NCI-H82 treated with DMSO at 0.1 percent for 48 hours (cell line): Measurements from ENCODE around the gene CTNNBIP1.
"Not testable (repeated sequence)": the region's sequence is repeated elsewhere in the genome, so short reads cannot be mapped to it uniquely, and the experiment has no call there.

ENCODE experiments used
- DNase-seq: peaks from one replicate; lab custom pipeline; 2025; ENCODE audit not compliant: unreplicated experiment; lab: John Stamatoyannopoulos, UW

Gene CTNNBIP1

DNA sequence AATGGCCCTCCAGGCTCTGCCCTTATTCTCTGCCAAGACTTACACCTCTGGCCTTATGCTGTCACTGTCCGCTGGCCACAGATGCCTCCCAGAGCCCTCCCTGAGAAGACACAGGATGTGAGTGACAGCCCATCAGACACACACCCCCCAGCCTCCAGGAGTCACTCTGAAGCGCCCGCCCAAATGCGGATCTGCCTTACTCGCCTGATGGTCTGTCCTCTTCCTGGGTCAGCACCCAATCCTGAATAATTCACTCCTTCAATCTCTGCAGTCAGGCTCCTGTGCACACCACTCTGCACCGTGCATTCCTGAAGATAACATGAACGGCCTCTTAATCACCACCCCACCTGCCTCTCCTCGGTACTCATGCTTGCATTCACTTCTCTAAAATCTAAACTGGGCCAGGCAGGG lies 101.0 kb downstream of the CTNNBIP1 start:
- DNase-seq, result no peak

DNA sequence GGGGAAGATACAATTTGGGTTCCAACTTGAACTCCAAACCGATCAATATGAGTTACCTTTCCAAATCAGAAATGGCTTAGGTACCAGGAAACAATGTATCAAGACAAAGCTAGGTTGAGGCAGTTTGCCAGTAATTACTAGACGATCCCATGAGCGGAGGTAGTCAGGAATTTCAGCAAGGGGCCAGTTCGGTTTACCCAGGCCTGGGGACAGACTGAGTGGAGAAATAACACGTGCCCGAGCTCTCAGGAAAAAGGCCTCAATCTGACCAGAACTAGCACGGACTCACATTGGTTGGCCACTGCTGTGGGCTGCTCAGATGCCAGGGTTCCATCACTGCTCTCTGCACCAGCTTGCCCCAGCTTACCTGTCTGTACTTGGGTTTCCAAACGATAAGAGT lies 101.6 kb downstream of the CTNNBIP1 start:
- DNase-seq, result no peak

DNA sequence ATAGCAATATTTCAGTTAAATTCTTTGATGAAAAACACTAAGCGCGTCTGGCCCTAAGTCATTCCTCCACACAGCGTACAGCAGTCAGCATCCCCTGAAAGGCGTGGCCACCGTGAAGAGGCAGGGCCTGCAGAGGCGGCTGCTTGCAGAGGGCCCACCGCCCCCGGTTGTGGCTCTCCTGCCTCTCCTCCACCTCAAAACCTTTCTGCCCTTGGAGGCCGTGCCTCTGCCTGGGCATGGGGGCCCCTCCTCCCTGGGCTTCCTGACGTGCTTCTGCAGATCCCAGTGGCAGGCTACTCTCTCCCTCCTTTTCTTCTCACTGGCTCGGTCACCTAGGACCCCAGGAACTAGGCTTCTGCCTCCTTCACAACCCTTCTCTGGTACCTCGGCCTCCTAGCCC lies 102.5 kb downstream of the CTNNBIP1 start:
- no peak for DNase-seq

DNA sequence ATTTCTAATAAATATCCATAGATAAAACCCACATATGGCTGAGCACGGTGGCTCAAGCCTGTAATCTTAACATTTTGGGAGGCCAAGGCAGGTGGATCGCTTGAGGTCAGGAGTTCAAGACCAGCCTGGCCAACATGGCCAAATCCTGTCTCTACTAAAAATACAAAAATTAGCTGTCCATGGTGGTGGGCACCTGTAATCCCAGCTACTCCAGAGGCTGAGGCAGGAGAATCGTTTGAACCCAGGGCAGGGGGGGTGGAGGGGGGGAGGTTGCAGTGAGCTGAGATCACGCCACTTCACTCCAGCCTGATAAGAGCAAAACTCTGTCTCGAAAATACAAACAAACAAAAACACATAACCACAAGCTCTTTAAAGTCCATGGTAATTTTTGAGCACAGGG lies 104.1 kb downstream of the CTNNBIP1 start:
- DNase-seq, result not testable (repeated sequence)

DNA sequence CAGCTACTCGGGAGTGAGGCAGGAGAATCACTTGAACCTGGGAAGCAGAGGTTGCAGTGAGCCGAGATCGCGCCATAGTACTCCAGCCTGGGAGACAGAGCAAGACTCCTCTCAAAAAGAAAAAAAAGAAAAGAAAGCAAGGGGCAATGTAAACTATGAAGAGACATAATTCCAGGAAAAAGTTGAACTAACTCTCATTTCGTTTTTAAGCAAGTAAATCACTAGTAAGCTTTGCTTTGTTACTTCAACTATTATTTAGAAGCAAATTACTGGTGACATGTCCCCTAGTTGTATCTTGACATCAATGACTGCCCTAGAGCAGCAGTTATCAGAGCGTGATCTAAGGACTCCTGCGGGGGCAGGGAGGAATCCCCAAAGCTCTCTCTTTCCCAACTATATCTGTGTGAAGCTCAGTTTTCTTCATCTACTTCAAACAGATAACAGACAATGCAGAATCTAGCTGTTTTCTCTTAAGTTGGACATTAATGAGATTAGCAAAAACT lies 105.0 kb downstream of the CTNNBIP1 start:
- DNase-seq, result no peak

DNA sequence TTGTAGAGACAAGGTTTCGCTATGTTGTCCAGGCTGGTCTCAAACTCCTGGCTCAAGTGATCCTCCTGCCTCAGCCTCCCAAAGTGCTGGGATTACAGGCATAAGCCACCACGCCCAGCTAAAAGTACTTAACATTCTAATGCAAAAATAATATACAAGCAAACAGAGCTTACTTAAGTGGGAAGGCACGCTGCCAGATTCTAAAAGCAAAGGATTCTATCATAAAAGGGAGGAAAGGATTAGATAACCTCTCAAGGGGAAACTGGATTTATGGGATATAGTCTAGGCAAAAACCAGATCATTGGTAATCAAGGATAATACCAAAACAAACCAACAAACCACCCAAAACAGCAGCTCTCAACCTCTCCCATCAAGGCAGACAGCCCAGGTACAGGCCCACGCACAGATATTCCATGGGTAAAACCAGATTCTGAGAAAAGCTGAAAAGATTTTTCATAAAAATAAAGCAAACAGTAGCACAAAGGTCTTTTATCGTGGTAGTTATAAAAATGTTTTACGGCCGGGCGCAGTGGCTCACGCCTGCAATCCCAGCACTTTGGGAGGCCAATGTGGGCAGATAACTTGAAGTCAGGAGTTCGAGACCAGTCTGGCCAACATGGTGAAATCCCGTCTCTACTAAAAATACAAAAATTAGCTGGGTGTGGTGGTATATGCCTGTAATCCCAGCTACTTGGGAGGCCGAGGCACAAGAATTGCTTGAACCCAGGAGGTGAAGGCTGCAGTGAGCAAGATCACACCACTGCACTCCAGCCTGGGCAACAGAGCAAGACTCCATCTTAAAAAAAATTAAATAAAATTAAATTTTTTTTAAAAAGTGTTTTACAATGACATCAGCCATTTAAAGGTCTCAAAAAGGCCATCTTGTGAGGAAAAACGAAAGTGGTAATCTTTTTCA lies 106.8 kb downstream of the CTNNBIP1 start:
- DNase-seq, result not testable (repeated sequence)

DNA sequence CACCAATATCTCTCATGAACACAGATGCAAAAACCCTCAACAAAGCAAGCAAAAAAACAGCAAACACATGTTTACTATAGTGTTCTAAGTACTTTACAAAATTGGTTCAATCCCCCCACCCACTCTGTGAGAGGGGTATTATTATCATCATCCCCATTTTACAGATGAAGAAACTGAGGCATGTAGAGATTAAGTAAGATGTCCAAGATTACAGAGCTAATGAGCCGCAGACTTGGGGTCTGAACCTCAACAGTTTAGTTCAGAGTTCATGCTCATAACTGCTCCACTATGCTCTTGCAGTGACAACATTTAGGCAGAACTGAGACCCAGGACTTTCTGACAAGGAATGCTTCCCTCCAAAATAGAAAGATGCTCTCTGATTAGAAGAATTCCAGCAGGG lies 108.2 kb downstream of the CTNNBIP1 start:
- DNase-seq, result no peak
